Common myeloid progenitor, CD34-positive (primary cell): ENCODE data around the gene MS4A2.

ENCODE experiments used
- CTCF ChIA-PET: fragments of 350-600 bp; sonication (Branson Sonifier 250); formaldehyde crosslinking; loops from one replicate; lab custom pipeline; 2021; ENCODE audit warnings: antibody characterized with exemption; lab: Charles Lee
- POLR2A ChIA-PET: fragments of 350-600 bp; sonication (Branson Sonifier 250); formaldehyde crosslinking; loops from one replicate; lab custom pipeline; 2021; ENCODE audit warnings: antibody characterized with exemption; lab: Charles Lee
- DNase-seq, 3 donors: peaks; one replicate each; pipeline versions ENCODE4 v3.0.0 to v3.0.0-alpha.2; 2013
- H3K27ac ChIP-seq, 2 experiments: 1 replicate in 1 of 2; 2 replicates in 1 of 2; pipeline ENCODE4 v1.7.0; 2013; ENCODE audit warnings: inconsistent platforms in 2 of 2, low read length in 2 of 2, mild to moderate bottlenecking in 2 of 2, low read depth in 1 of 2, moderate library complexity in 1 of 2; ENCODE audit not compliant: severe bottlenecking in 2 of 2, insufficient read depth in 1 of 2, poor library complexity in 1 of 2
- H3K27me3 ChIP-seq, 5 experiments: replicated peaks in 2 of 5; 1 replicate in 3 of 5; 2 replicates in 2 of 5; pipeline versions ENCODE4 v1.6.1 to v1.7.0; 2013; ENCODE audit warnings: low read length in 4 of 5, mild to moderate bottlenecking in 2 of 5, moderate library complexity in 2 of 5, inconsistent platforms in 1 of 5; ENCODE audit not compliant: insufficient read depth in 5 of 5, control insufficient read depth in 4 of 5
- H3K36me3 ChIP-seq, 4 experiments: 1 replicate in 2 of 4; 2 replicates in 2 of 4; pipeline versions ENCODE4 v1.6.1 to v1.7.0; 2013; ENCODE audit warnings: low read length in 3 of 4, control low read depth in 1 of 4, mild to moderate bottlenecking in 1 of 4; ENCODE audit not compliant: control insufficient read depth in 4 of 4, insufficient read depth in 4 of 4
- H3K4me1 ChIP-seq, 4 experiments: 1 replicate in 3 of 4; 2 replicates in 1 of 4; pipeline versions ENCODE4 v1.6.1 to v1.7.1; 2013; ENCODE audit warnings: low read length in 3 of 4, mild to moderate bottlenecking in 3 of 4, control low read depth in 1 of 4, inconsistent platforms in 1 of 4, moderate library complexity in 1 of 4; ENCODE audit not compliant: control insufficient read depth in 4 of 4, insufficient read depth in 4 of 4; ENCODE audit errors: control extremely low read depth in 1 of 4
- H3K4me3 ChIP-seq, 7 experiments: 1 replicate in 4 of 7; 2 replicates in 3 of 7; pipeline versions ENCODE4 v1.5.1 to v1.7.0; 2013; ENCODE audit warnings: mild to moderate bottlenecking in 7 of 7, low read length in 6 of 7, moderate library complexity in 6 of 7, inconsistent platforms in 2 of 7, low read depth in 2 of 7, control low read depth in 1 of 7; ENCODE audit not compliant: insufficient read depth in 4 of 7, control insufficient read depth in 1 of 7; ENCODE audit errors: extremely low read depth in 1 of 7
- H3K9me3 ChIP-seq, 5 experiments: 1 replicate in 4 of 5; 2 replicates in 1 of 5; pipeline versions ENCODE4 v1.6.1 to v1.7.1; 2013; ENCODE audit warnings: low read length in 4 of 5, mild to moderate bottlenecking in 2 of 5, inconsistent platforms in 1 of 5, low read depth in 1 of 5, moderate library complexity in 1 of 5; ENCODE audit not compliant: control insufficient read depth in 4 of 5, insufficient read depth in 2 of 5; ENCODE audit errors: control extremely low read depth in 1 of 5
- WGBS: methylation state at CpG from one replicate; pipeline ENCODE4 v1.1.5; 2013; ENCODE audit not compliant: insufficient coverage; 5-methylcytosine and 5-hydroxymethylcytosine counted together

MS4A2 gene

DNA sequence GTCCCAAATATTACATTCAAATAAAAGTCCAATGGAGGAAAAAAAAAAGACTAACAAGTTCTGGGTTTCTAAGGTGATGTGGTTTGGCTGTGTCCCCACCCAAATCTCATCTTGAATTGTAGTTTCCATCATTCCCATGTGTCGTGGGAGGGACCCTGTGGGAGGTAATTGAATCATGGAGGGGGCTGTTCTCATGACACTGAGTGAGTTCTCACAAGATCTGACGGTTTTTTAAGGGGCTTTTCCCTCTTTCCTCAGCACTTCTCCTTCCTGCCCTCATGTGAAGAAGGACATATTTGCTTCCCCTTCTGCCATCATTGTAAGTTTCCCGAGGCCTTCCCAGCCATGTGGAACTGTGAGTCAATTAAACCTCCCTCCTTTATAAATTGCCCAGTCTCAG, 7.9 kb upstream of the MS4A2 start:
- H3K36me3 ChIP-seq: no peaks in the 10 kb centered on the region
- peaks cover 0 to 8% (median 0%) of the 10 kb centered on the region in 5 experiments for H3K9me3 ChIP-seq
- H3K4me1 ChIP-seq: no peaks in the 10 kb centered on the region
- WGBS: 89% methylated on average over 1 of the region's 3 CpGs
- ChIA-PET CTCF (no interaction called here), POLR2A (interaction anchor here (0.7 kb wide), 1 partner anchor 25 kb away, joined by 5 read pairs; no protein-coding TSS in a partner anchor)
- no peak overlapping the region for H3K4me3 ChIP-seq
- H3K27ac ChIP-seq: no peak overlapping the region
- no peak for DNase-seq
- H3K27me3 ChIP-seq: no peaks in the 10 kb centered on the region

DNA sequence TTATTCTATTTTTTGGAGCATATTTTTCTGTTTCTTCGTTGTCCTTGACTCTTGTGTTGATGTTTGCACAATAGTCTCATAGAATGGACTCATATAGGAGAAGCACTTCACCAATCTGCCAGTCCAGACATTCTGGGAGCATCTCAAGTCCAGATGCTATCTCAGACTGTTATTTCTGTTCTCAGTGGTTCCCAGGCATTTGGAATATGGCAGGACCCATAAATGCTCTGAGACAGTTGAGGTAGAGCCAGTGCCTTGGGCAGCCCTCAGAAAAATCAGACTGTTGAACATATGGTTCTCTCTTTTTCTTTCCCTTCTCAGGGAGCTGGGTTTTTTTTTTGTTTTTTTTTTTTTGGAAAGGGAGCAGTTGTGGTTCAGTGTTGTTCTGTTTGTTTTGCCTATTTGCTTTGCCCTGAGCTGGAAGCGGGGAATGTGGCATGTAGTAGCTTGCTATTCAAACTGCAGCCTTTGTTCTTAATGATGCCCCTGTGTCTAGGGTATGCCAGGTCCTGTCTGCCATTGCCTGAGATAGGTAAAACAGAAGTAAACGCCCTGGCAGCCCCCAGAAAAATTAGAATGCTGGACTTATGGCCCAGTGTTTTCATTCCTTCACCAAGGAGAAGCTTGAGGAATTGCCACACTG, 3.7 kb upstream of the MS4A2 start:
- no peak overlapping the region for H3K4me3 ChIP-seq
- H3K36me3 ChIP-seq: no peaks in the 10 kb centered on the region
- POLR2A ChIA-PET: interaction anchor here (0.7 kb wide), 1 partner anchor 22 kb away, joined by 5 read pairs; no protein-coding TSS in a partner anchor
- peaks cover 0 to 4% (median 0%) of the 10 kb centered on the region in 5 experiments for H3K9me3 ChIP-seq
- no peak for DNase-seq
- no peaks in the 10 kb centered on the region for H3K27me3 ChIP-seq
- CTCF ChIA-PET: interaction anchor here (0.9 to 1.3 kb wide), 2 partner anchors 9 kb away, joined by 3 to 4 read pairs; no protein-coding TSS in a partner anchor
- H3K27ac ChIP-seq: no peak overlapping the region
- H3K4me1 ChIP-seq: no peaks in the 10 kb centered on the region
- 100% methylated on average over 2 of the region's 3 CpGs for WGBS

DNA sequence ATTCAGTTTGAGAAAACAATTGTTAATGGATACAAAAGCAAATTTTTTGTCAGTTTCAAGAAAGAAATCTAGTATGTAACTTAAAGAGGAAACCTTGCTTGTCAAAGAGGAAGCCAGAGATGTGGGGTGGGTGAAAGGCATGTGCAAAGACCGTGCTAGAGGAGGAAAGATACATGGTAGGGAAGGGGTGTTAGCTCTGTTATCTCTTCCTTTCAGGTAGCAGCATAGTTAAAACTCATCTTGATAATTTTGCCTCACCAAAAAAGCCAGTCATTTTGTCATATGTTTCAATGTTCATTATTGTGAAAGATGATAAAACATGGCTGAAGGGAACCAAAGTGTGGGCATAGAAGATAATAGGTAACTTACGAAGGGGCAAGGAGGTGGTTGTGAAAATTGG, 2.6 kb upstream of the MS4A2 start:
- H3K4me3 ChIP-seq: no peak overlapping the region
- no CpG with 5 or more reads among the region's 2 CpGs for WGBS
- CTCF ChIA-PET: interaction anchor here (1.3 kb wide), 1 partner anchor 10 kb away, joined by 4 read pairs; no protein-coding TSS in a partner anchor
- no peak overlapping the region for H3K27ac ChIP-seq
- peaks cover 0 to 2% (median 0%) of the 10 kb centered on the region in 5 experiments for H3K9me3 ChIP-seq
- no peaks in the 10 kb centered on the region for H3K36me3 ChIP-seq
- POLR2A ChIA-PET: no interaction called here
- no peaks in the 10 kb centered on the region for H3K4me1 ChIP-seq
- no peaks in the 10 kb centered on the region for H3K27me3 ChIP-seq
- peak in 2 of 3 donors; percentile 33 to 53 for DNase-seq

DNA sequence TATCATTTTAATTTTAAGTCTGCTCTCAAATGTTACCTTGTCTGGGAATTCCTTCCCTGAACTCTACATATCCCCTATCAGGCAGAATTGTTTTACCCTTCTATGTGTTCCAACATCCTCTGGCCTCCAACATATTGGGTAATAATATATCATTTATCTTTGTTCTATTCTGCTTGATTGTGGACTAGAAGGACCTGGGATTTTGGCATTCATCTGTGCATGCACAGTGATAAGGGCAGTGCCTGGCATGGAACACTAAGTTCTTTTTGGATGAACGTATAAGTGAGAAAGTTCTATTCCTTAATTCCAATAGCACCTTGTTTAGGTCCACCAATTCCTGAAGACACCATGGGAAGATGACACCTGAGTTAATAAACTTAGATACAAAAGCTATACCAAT, 1.2 kb upstream of the MS4A2 start:
- Histone ChIP-seq H3K27me3 (no peaks in the 10 kb centered on the region), H3K9me3 (peaks cover 0 to 2% (median 0%) of the 10 kb centered on the region in 5 experiments), H3K4me3 (no peak overlapping the region), H3K27ac (no peak overlapping the region), H3K36me3 (no peaks in the 10 kb centered on the region), H3K4me1 (no peaks in the 10 kb centered on the region)
- ChIA-PET POLR2A (no interaction called here), CTCF (interaction anchor here (0.8 kb wide), 1 partner anchor 18 kb away, joined by 3 read pairs; no protein-coding TSS in a partner anchor)
- WGBS: no CpG with 5 or more reads among the region's 1 CpG
- DNase-seq: no peak

DNA sequence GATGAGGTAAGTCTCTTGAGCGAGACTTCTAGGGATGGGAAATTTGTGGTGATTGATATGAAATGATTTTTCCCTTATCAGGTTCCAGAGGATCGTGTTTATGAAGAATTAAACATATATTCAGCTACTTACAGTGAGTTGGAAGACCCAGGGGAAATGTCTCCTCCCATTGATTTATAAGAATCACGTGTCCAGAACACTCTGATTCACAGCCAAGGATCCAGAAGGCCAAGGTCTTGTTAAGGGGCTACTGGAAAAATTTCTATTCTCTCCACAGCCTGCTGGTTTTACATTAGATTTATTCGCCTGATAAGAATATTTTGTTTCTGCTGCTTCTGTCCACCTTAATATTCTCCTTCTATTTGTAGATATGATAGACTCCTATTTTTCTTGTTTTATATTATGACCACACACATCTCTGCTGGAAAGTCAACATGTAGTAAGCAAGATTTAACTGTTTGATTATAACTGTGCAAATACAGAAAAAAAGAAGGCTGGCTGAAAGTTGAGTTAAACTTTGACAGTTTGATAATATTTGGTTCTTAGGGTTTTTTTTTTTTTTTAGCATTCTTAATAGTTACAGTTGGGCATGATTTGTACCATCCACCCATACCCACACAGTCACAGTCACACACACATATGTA, 7.1 kb downstream of the MS4A2 start:
- no peaks in the 10 kb centered on the region for H3K27me3 ChIP-seq
- no peak overlapping the region for H3K27ac ChIP-seq
- DNase-seq: no peak
- POLR2A ChIA-PET: no interaction called here
- WGBS: 88% methylated on average over 2 of the region's 4 CpGs
- H3K4me1 ChIP-seq: peaks cover 0 to 13% (median 1%) of the 10 kb centered on the region in 4 experiments
- no peak overlapping the region for H3K4me3 ChIP-seq
- CTCF ChIA-PET: no interaction called here
- no peaks in the 10 kb centered on the region for H3K9me3 ChIP-seq
- no peaks in the 10 kb centered on the region for H3K36me3 ChIP-seq

DNA sequence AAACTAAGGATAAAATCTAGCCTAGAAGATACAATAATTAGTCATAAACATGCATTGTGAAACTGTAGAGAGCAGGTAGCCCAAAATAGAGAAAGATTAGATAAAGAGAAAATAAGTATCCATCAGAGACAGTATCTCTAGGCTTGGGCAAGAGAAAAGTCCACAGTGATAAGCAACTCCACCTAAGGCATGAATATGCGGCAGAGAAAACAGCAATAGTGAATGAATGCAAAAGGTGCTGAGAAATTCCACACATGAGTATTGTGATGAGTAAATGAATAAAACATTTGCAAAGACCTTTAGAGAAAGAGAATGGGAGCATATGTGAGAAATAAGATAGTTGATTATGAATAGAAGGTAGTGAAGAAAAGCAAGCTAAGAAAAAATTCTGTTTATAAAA, 8.7 kb downstream of the MS4A2 start:
- H3K27me3 ChIP-seq: no peaks in the 10 kb centered on the region
- no peaks in the 10 kb centered on the region for H3K36me3 ChIP-seq
- CTCF ChIA-PET: no interaction called here
- H3K9me3 ChIP-seq: no peaks in the 10 kb centered on the region
- no peak overlapping the region for H3K4me3 ChIP-seq
- WGBS: 100% methylated on average over 1 of the region's 1 CpG
- no peak for DNase-seq
- H3K4me1 ChIP-seq: peaks cover 0 to 25% (median 6%) of the 10 kb centered on the region in 4 experiments
- POLR2A ChIA-PET: no interaction called here
- H3K27ac ChIP-seq: no peak overlapping the region

DNA sequence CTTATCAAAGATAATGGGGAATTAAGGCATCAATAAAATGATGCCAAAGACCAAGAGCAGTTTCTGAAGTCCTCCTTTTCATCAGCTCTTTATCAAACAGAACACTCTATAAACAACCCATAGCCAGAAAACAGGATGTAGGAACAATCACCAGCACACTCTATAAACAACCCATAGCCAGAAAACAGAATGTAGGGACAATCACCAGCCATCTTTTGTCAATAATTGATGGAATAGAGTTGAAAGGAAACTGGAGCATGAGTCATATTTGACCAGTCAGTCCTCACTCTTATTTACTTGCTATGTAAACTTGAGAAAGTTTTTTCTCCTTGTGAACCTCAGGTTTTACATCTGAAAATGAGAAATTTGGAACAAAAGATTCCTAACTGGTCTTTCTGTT, 10.0 kb downstream of the MS4A2 start:
- no peak overlapping the region for H3K4me3 ChIP-seq
- ChIA-PET CTCF (no interaction called here), POLR2A (no interaction called here)
- H3K36me3 ChIP-seq: no peaks in the 10 kb centered on the region
- no peaks in the 10 kb centered on the region for H3K27me3 ChIP-seq
- no peak overlapping the region for H3K27ac ChIP-seq
- DNase-seq: peak in 1 of 3 donors; percentile 5
- no peaks in the 10 kb centered on the region for H3K9me3 ChIP-seq
- H3K4me1 ChIP-seq: peaks cover 0 to 25% (median 6%) of the 10 kb centered on the region in 4 experiments
